TTC549 (cell line): ENCODE results near the gene C2orf74.
"Not testable (repeated sequence)": the region's sequence is repeated elsewhere in the genome, so short reads cannot be mapped to it uniquely, and the experiment has no call there.

Source experiments
- FAIRE-seq: peaks from 2 replicates; lab custom pipeline; 2012; peaks lifted over from hg19 to GRCh38; lab: Jason Lieb, UNC

Gene C2orf74

GRCh38 chr2:61175036-61175435 is 13.0 kb downstream of the C2orf74 start:
- FAIRE-seq, result no peak

GRCh38 chr2:61176755-61177726 is 15.1 kb downstream of the C2orf74 start:
- no peak for FAIRE-seq

GRCh38 chr2:61177727-61178549 is 15.9 kb downstream of the C2orf74 start:
- FAIRE-seq, result no peak

GRCh38 chr2:61178603-61179545 is 16.9 kb downstream of the C2orf74 start:
- FAIRE-seq, result no peak

GRCh38 chr2:61179701-61180639 is 18.0 kb downstream of the C2orf74 start:
- FAIRE-seq, result no peak

DNA sequence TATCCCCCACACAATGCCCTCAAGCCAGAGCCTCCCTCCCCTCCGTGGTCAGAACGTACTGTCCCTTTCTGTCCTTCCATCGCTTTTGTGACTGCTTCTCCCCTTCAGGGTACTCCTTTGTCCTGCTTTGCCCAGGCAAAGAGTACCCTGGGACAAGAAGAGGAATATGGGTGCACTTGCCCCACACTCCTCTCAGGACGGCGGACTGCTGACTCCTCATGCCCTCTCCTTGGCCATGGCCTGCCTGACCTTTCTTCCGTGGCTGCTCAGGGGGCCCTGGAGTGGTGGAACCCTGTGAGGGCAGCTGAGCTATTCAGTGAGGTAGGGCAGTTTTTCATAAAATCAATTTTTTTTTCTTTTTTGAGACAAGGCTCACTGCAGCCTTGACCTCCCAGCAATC is 18.7 kb downstream of the C2orf74 start:
- FAIRE-seq, result no peak

DNA sequence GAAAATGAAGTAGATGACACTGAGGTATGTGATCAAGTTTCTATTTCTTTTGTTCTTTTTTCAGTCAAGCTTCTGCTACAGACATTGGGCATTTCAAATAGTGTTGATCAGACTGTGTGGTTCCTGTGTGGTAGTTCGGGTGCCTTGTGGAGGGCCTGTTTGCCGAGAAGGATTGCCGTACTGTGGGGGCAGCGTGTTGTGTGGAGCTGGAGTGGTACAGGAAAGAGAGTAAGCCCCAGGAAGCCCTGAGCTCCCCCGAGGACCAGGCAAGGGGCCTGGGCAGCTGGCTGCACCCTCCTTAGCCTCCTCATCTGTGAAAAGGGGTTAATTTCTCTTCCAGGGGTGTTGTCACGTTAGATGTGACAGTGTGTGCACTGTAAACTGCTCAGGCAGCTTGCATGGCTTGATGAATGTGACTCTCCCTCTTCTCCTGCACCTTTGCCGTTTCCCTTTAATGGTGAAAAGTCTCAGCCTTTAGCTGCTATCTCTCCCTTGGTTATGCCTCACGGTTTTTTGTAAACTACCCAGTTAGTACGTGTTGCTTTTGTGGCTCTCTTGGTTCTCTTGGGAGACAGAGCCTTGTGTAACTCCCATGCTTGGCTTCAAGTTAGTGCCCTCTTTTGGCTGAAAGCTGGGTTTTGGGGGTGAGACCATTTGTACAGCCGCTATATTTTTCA is 19.5 kb downstream of the C2orf74 start:
- FAIRE-seq, result no peak

DNA sequence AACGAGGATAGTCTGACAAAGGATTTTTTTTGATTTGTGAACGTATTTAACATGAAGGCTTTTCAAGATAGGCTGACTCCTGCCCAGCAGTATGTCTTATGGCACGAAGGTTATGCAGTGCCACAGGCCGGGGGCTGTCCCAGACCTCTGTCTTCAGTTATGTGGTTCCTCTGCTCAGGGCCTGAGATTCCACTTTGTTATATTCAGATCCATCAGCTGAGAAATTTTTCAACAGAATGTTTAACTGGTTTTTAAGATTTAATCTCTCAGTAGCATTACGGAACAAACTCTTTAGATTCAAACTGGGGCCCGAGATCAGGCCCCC is 20.0 kb downstream of the C2orf74 start:
- FAIRE-seq, result no peak

- FAIRE-seq, result no peak
Observed at GRCh38 chr2:61183795-61184194, 21.8 kb downstream of the C2orf74 start.

DNA sequence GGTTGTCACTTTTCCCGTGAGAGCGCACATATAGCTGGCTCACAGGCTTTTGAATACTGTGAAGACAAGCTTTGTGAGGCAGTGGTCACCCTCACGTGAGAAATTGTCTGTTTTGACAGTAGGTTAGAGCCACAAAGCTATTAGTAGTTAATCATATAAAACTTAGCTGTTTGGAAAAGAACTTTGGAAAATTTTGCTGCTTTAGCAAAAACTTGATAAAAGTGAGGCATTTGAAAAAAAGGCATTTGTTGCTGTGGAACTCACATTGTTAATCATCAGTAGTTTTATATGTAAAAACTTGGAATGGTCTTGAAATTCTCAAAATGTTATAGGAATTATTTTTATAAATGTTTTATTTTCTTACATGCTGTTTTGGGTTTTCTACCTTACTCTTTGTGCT is 22.3 kb downstream of the C2orf74 start:
- no peak for FAIRE-seq

- FAIRE-seq, result no peak
Observed at GRCh38 chr2:61185231-61185728, 23.3 kb downstream of the C2orf74 start.

- no peak for FAIRE-seq
Observed at GRCh38 chr2:61187085-61187484, 25.1 kb downstream of the C2orf74 start.

DNA sequence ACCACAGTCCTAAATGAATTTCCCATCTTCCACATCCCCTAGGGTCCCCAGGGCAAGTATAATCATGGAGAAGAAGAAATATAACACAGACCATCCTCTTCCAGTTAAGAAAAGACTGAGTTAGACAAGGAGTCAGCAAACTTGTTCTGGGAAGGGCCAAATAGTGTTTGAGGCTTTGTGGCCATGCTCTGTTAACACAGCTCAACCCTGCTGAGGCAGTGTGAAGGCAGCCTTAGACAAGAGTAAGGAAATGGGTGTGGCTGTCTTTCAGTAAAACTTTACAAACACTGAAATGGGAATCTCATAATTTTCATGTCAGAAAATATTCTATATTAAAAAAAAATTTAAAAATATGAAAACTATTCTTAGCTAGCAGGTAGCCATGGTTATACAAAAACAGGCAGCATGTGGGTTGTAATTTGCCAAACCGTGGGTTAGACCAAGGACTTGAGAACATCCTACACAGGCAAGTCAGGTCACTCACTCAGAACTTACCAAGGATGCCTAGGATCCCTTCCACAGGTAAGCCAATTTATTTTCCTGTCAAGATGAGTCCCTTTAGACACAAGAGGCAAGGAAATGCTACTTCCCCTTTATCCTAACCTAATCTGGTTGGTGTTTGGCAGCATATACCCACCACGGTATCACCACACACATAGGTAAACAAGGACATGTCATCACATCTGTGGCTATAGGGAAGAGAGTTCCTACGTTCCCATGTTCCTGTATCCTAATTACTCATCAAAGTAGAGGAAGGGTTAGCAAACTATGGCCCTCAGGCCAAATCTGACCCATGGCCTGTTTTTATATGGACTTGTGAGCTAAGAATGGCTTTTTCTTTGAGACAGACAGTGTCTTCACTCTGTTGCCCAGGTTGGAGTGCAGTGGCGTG is 31.9 kb downstream of the C2orf74 start:
- FAIRE-seq, result no peak

- FAIRE-seq, result not testable (repeated sequence)
Observed at GRCh38 chr2:61194646-61195045, 32.7 kb downstream of the C2orf74 start.

DNA sequence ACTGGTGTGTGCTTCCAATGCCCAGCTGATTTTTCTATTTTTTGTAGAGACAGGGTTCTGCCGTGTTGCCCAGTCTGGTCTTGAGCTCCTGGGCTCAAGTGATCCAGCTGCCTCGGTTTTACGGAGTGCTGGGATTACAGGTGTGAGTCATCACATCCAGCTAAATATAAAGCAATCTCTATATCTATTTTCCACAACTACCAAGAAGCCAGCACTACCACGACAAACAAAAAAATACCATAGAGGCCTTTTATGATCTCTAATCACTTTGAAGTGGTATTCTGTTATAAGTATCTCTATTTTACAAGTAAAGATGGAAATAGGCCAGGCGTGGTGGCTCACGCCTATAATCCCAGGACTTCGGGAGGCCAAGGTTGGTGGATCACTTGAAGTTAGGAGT is 34.7 kb downstream of the C2orf74 start:
- no peak for FAIRE-seq

- no peak for FAIRE-seq
Observed at GRCh38 chr2:61205132-61205531, 43.1 kb downstream of the C2orf74 start.

DNA sequence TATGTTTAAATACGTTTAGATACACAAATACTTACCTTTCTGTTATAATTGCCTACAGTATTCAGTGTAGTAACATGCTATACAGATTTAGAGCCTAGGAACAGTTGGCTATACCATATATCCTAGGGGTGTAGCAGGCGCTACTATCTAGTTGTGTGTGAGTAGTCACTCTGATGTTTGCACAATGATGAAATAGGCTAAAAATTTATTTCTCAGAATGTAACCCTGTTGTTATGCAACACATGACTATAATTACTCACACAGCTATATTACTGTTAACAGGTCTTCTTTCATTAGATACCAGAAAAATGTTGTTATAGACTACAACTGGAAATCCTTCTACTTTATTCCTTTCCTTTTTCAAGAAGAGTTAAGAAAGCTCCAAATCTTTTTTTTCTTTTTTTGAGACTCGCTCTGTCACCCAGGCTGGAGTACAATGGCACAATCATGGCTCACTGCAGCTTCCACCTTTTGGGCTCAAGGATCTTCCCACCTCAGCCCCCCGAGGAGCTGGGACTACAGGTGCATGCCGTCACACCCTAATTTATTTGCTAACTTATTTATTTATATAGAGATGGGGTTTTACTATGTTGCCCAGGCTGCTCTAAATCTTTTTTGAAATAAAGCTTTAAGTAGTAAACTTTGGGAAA is 48.5 kb downstream of the C2orf74 start:
- FAIRE-seq, result no peak

GRCh38 chr2:61214171-61214570 is 52.2 kb downstream of the C2orf74 start:
- no peak for FAIRE-seq
